K562 (cell line): ENCODE measurements around the gene SLC4A4. TPM values are rescaled to one million over a fixed set of nuclear protein-coding genes. Genes with fewer than 3 reads are reported as not detected.

Source experiments
- ATAC-seq: fragments of 200-7000 bp; cut with Tn5 transposase; 3 replicates; pipeline ENCODE4 v1.9.1; 2020; ENCODE audit warnings: moderate library complexity
- BruUV-seq: library from RNA; stranded (reverse); fragments of 400-500 nt; replicated peaks from 2 replicates; lab custom pipeline; 2021; lab: Mats Ljungman, UMichigan
- CTCF ChIA-PET: fragments of 300-600 bp; formaldehyde crosslinking; extraction: SDS; loops from one replicate; lab custom pipeline; 2021; ENCODE audit warnings: low intra/inter-chr PET ratio; lab: Yijun Ruan, JAX
- POLR2A ChIA-PET: fragments of 300-600, 350-650 bp; sonication (Branson Sonifier 250); formaldehyde crosslinking; extraction: SDS; loops from one replicate; lab custom pipeline; 2021; ENCODE audit warnings: antibody characterized with exemption, inconsistent platforms; lab: Yijun Ruan, JAX
- DNase-seq, 4 experiments: peaks; one replicate each; pipeline versions ENCODE4 v3.0.0 to v3.0.0-alpha.2; 2011 to 2018; ENCODE audit warnings: low spot score in 3 of 4, mixed read lengths in 3 of 4; ENCODE audit errors: extremely low read depth in 1 of 4
- FAIRE-seq: peaks from 2 replicates; lab custom pipeline; 2011; peaks lifted over from hg19 to GRCh38; lab: Jason Lieb, UNC
- H2AFZ ChIP-seq: 2 replicates; pipeline ENCODE4 v1.6.0; 2011; ENCODE audit warnings: low read depth, low read length, control low read depth, inconsistent platforms
- H3K27ac ChIP-seq: fragments of 200-600 bp; 3 replicates; pipeline ENCODE4 v1.8.0; 2011; ENCODE audit warnings: low read depth, mild to moderate bottlenecking, control low read depth, inconsistent platforms, low read length, moderate library complexity, mixed read lengths; ENCODE audit errors: extremely low read depth
- H3K27me3 ChIP-seq, 2 experiments: fragments of 300-600 bp in 1 of 2; 2 replicates in 1 of 2; 3 replicates in 1 of 2; pipeline versions ENCODE4 v1.6.0 to v1.8.0; 2011; ENCODE audit warnings: inconsistent platforms in 2 of 2, low read length in 2 of 2, mild to moderate bottlenecking in 1 of 2, mixed read lengths in 1 of 2, moderate library complexity in 1 of 2; ENCODE audit not compliant: control insufficient read depth in 2 of 2, insufficient read depth in 2 of 2
- H3K36me3 ChIP-seq: fragments of 300-600 bp; 3 replicates; pipeline ENCODE4 v1.8.0; 2011; ENCODE audit warnings: mild to moderate bottlenecking, low read length, inconsistent platforms; ENCODE audit not compliant: control insufficient read depth, insufficient read depth
- H3K4me1 ChIP-seq, 2 experiments: fragments of 200-600 bp in 1 of 2; replicated peaks in 1 of 2; 2 replicates in 1 of 2; 3 replicates in 1 of 2; pipeline versions ENCODE4 v1.5.1 to v1.8.0; 2011; ENCODE audit warnings: inconsistent platforms in 2 of 2, low read length in 2 of 2, mild to moderate bottlenecking in 1 of 2, mixed read lengths in 1 of 2, moderate library complexity in 1 of 2; ENCODE audit not compliant: control insufficient read depth in 2 of 2, insufficient read depth in 2 of 2
- H3K4me2 ChIP-seq: 2 replicates; pipeline ENCODE4 v1.6.1; 2011; ENCODE audit warnings: low read length, control low read depth, inconsistent platforms, mixed read lengths; ENCODE audit not compliant: insufficient read depth
- H3K4me3 ChIP-seq: fragments of 200-600 bp; sonication (generic), shearing (Covaris generic); 2 replicates; pipeline ENCODE4 v1.5.1; 2016; ENCODE audit warnings: control low read depth, inconsistent platforms
- H3K79me2 ChIP-seq: fragments of 200-600 bp; 3 replicates; pipeline ENCODE4 v1.8.0; 2011; ENCODE audit warnings: low read length, inconsistent platforms; ENCODE audit not compliant: control insufficient read depth, insufficient read depth
- H3K9ac ChIP-seq, 2 experiments: 2 replicates each; pipeline versions ENCODE4 v1.6.0 to v1.6.1; 2011; ENCODE audit warnings: low read depth in 2 of 2, low read length in 2 of 2, control low read depth in 1 of 2, inconsistent platforms in 1 of 2, mild to moderate bottlenecking in 1 of 2, mixed read lengths in 1 of 2; ENCODE audit not compliant: insufficient read depth in 1 of 2
- H3K9me1 ChIP-seq: one replicate; pipeline ENCODE4 v1.6.0; 2011; ENCODE audit warnings: inconsistent platforms, mild to moderate bottlenecking, low read length, moderate library complexity; ENCODE audit not compliant: control insufficient read depth, insufficient read depth
- H3K9me3 ChIP-seq: replicated peaks from 2 replicates; pipeline ENCODE4 v1.5.1; 2011; ENCODE audit warnings: low read depth, low read length, inconsistent platforms; ENCODE audit not compliant: control insufficient read depth, insufficient read depth
- H4K20me1 ChIP-seq: replicated peaks from 2 replicates; pipeline ENCODE4 v1.6.1; 2011; ENCODE audit warnings: low read length, inconsistent platforms, mixed read lengths; ENCODE audit not compliant: control insufficient read depth, insufficient read depth
- CAMTA2 ChIP-seq: fragments of 250-450 bp; sonication (Bioruptor Pico); conservative IDR thresholded peaks from 2 replicates; pipeline ENCODE4 v1.5.1; 2022
- CCAR2 ChIP-seq: fragments of 200-400 bp; formaldehyde crosslinking; IDR thresholded peaks from 2 replicates; pipeline ENCODE4 v1.6.1; 2017; ENCODE audit warnings: mild to moderate bottlenecking, low read depth, low read length
- FOXK2 ChIP-seq, 2 experiments: fragments of 450-650 bp; IDR thresholded peaks in 1 of 2; conservative IDR thresholded peaks in 1 of 2; 2 replicates each; pipeline ENCODE4 v1.6.1; 2016; ENCODE audit warnings: low read depth in 2 of 2, mild to moderate bottlenecking in 1 of 2
- HSF4 ChIP-seq: fragments of 250-450 bp; sonication (Bioruptor Pico); IDR thresholded peaks from 2 replicates; pipeline ENCODE4 v2.1.2; 2022; ENCODE audit warnings: mild to moderate bottlenecking, moderate library complexity, borderline replicate concordance
- PHF20 ChIP-seq: fragments of 450-650 bp; IDR thresholded peaks from 2 replicates; pipeline ENCODE4 v1.6.1; 2018; ENCODE audit not compliant: partially characterized antibody
- RB1 ChIP-seq: fragments of 450-650 bp; IDR thresholded peaks from 2 replicates; pipeline ENCODE4 v1.6.1; 2017; ENCODE audit warnings: low read depth, mild to moderate bottlenecking
- RBM22 ChIP-seq: fragments of 200-400 bp; formaldehyde crosslinking; IDR thresholded peaks from 2 replicates; pipeline ENCODE4 v1.6.1; 2018; ENCODE audit warnings: low read length, low read depth; ENCODE audit not compliant: poor library complexity, severe bottlenecking
- TBL1XR1 ChIP-seq, 2 experiments: IDR thresholded peaks; 2 replicates each; pipeline ENCODE4 v1.6.1; 2012; ENCODE audit warnings: improper control_type of control experiment in 2 of 2, low read length in 2 of 2, mild to moderate bottlenecking in 1 of 2
- ZNF143 ChIP-seq: sonication (generic); formaldehyde crosslinking; IDR thresholded peaks from 2 replicates; pipeline ENCODE4 v1.9.0; 2022; ENCODE audit warnings: mild to moderate bottlenecking, missing genetic modification reagents
- ZNF197 ChIP-seq: fragments of 200-800 bp; sonication (Bioruptor generic); IDR thresholded peaks from 2 replicates; pipeline ENCODE4 v1.6.1; 2016; ENCODE audit warnings: low read depth, missing genetic modification characterization, missing compliant biosample characterization
- ZNF232 ChIP-seq: sonication (generic); formaldehyde crosslinking; IDR thresholded peaks from 2 replicates; pipeline ENCODE4 v1.8.0; 2022; ENCODE audit warnings: mild to moderate bottlenecking, missing genetic modification reagents
- ZNF668 ChIP-seq: fragments of 250-450 bp; sonication (Bioruptor Pico); IDR thresholded peaks from 2 replicates; pipeline ENCODE4 v1.8.0; 2022; ENCODE audit warnings: mild to moderate bottlenecking, inconsistent platforms
- ZNF785 ChIP-seq: fragments of 250-450 bp; sonication (Bioruptor Pico); IDR thresholded peaks from 2 replicates; pipeline ENCODE4 v1.4.0; 2020; ENCODE audit warnings: mild to moderate bottlenecking
- WGBS: fragments of 100-300 bp; shearing (Covaris generic); methylation state at CpG from one replicate; pipeline ENCODE4 v1.1.6; 2016; ENCODE audit warnings: low coverage, mixed read lengths; ENCODE audit not compliant: insufficient coverage; ENCODE audit errors: missing lambda C conversion rate; 5-methylcytosine and 5-hydroxymethylcytosine counted together
- in situ Hi-C: fragments of 300-500 bp; cut with MboI; formaldehyde crosslinking; loops from 4 replicates; pipeline ENCODE4 v1.15.0; 2018; ENCODE audit warnings: inconsistent platforms, mixed read lengths
- intact Hi-C: fragments of 100-400 bp; cut with micrococcal nuclease; formaldehyde crosslinking; loops from 2 replicates; pipeline ENCODE4 v1.14.2; 2022
- polyA plus RNA-seq, 8 experiments: library from polyadenylated mRNA; depleted of rRNA in 4 of 8; stranded (reverse) in 5 of 8; unstranded in 3 of 8; fragments of >200 nt; fragmentation: Nextera tagmentation in 2 of 8; fragmentation: Illumina TruSeq in 1 of 8; extraction: Ambion mirVana in 2 of 8; extraction: Trizol in 1 of 8; gene quantifications; 2 replicates each; pipeline versions ENCODE4 v1.2.1 to v1.2.3, GENCODE V29; 2011 to 2014; ENCODE audit warnings: inconsistent platforms in 1 of 8, missing spikeins in 1 of 8
- total RNA-seq, 7 experiments: library from RNA; depleted of rRNA in 6 of 7; stranded (reverse); fragments of >200 nt in 6 of 7; fragmentation: Illumina TruSeq in 2 of 7; extraction: Trizol in 2 of 7; gene quantifications; 2 replicates each; pipeline versions ENCODE4 v1.2.1 to v1.2.3, GENCODE V29; 2011 to 2021; ENCODE audit warnings: low replicate concordance in 1 of 7
- TF ChIP-seq, protein P1 (sequence below): fragments of 450-650 bp; formaldehyde crosslinking; IDR thresholded peaks from 2 replicates; pipeline ENCODE4 v1.4.0; 2020; ENCODE audit warnings: mild to moderate bottlenecking, mixed read lengths
- TF ChIP-seq, protein P2 (sequence below): sonication (generic); formaldehyde crosslinking; IDR thresholded peaks from 2 replicates; pipeline ENCODE4 v1.8.0; 2022; ENCODE audit warnings: mild to moderate bottlenecking, missing genetic modification reagents, borderline replicate concordance

SLC4A4 gene
- total and polyA plus RNA-seq, 9 of the 15 experiments (the other 6 are each of a cell fraction or from before 2014, with no cell fraction given): 0.01 to 0.18 (median 0.07) TPM; not detected in 2

DNA sequence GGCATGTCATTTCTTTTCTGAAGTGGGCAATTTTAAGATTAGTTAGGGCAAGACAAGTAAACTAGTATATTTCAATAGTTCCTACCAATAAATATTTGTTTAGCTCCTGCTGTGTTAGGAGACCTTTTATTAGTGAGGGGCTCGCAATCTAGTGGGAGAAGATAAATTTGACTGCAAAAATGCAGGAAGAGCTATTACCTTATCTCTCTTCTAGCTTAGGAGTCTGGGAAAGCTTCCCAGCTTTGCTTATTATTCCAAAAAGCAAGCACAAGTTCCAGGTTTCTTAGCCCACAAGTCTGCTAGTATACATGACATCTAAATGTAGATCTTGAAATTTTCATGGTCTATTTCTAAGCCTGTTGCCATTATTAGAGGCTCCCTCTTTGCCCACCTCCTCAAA, 254.0 kb downstream of the SLC4A4 start:
- Histone ChIP-seq H3K4me1 (no peaks in the 10 kb centered on the region), H3K9me1 (no peaks in the 10 kb centered on the region), H3K9me3 (no peaks in the 10 kb centered on the region), H3K27me3 (no peaks in the 10 kb centered on the region), H3K4me3 (no peak overlapping the region), H3K4me2 (no peak overlapping the region)
- POLR2A ChIA-PET: no interaction called here
- CTCF ChIA-PET: no interaction called here
- no peak for TF ChIP-seq FOXK2 (conservative IDR thresholded peaks at IDR 0.05 in 1 of 2, IDR thresholded peaks at IDR 0.05 in 1 of 2; ENCODE audit: low read depth in 2 of 2)
- no peak for TF ChIP-seq TBL1XR1 (IDR thresholded peaks at IDR 0.05; ENCODE audit: low read length in 2 of 2)
- TF ChIP-seq ZNF232 (CRISPR knock-in tag): no peak
- no peak for TF ChIP-seq HSF4 (CRISPR knock-in tag)
- no peak for TF ChIP-seq ZNF668 (CRISPR knock-in tag)
- no peak for TF ChIP-seq CAMTA2 (CRISPR knock-in tag)
- no peak for TF ChIP-seq ZNF143 (CRISPR knock-in tag)
- no peak for TF ChIP-seq ZNF785
- TF ChIP-seq, protein P1, sequence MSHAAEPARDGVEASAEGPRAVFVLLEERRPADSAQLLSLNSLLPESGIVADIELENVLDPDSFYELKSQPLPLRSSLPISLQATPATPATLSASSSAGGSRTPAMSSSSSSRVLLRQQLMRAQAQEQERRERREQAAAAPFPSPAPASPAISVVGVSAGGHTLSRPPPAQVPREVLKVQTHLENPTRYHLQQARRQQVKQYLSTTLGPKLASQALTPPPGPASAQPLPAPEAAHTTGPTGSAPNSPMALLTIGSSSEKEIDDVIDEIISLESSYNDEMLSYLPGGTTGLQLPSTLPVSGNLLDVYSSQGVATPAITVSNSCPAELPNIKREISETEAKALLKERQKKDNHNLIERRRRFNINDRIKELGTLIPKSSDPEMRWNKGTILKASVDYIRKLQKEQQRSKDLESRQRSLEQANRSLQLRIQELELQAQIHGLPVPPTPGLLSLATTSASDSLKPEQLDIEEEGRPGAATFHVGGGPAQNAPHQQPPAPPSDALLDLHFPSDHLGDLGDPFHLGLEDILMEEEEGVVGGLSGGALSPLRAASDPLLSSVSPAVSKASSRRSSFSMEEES (CRISPR knock-in tag): no peak
- TF ChIP-seq, protein P2, sequence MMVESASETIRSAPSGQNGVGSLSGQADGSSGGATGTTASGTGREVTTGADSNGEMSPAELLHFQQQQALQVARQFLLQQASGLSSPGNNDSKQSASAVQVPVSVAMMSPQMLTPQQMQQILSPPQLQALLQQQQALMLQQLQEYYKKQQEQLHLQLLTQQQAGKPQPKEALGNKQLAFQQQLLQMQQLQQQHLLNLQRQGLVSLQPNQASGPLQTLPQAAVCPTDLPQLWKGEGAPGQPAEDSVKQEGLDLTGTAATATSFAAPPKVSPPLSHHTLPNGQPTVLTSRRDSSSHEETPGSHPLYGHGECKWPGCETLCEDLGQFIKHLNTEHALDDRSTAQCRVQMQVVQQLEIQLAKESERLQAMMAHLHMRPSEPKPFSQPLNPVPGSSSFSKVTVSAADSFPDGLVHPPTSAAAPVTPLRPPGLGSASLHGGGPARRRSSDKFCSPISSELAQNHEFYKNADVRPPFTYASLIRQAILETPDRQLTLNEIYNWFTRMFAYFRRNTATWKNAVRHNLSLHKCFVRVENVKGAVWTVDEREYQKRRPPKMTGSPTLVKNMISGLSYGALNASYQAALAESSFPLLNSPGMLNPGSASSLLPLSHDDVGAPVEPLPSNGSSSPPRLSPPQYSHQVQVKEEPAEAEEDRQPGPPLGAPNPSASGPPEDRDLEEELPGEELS (CRISPR knock-in tag): no peak
- no peak for TF ChIP-seq ZNF197 (CRISPR knock-in tag)
- TF ChIP-seq CCAR2: no peak
- TF ChIP-seq RB1: no peak
- TF ChIP-seq PHF20: no peak
- TF ChIP-seq RBM22: no peak
- TF ChIP-seq, all 486 proteins: peak for 0
- H3K36me3 ChIP-seq: no peaks in the 10 kb centered on the region
- DNase-seq (no peak), FAIRE-seq (no peak), ATAC-seq (no peak)
- 0% methylated on average over 1 of the region's 1 CpG for WGBS
- no peak overlapping the region for H3K9ac ChIP-seq
- in situ Hi-C loops: no loop called here
- no peak overlapping the region for H3K27ac ChIP-seq
- no peaks in the 10 kb centered on the region for H4K20me1 ChIP-seq
- no peak overlapping the region for H2AFZ ChIP-seq
- BruUV-seq: no TSS peak
- intact Hi-C loops: no loop called here
- H3K79me2 ChIP-seq: no peaks in the 10 kb centered on the region
